B cell (primary cell): ENCODE measurements around the gene TRDN. TPM values are rescaled to one million over a fixed set of nuclear protein-coding genes. Genes with fewer than 3 reads are reported as not detected.
"Not testable (repeated sequence)": the region's sequence is repeated elsewhere in the genome, so short reads cannot be mapped to it uniquely, and the experiment has no call there.

ENCODE experiments used
- ATAC-seq: fragments of 200-7000 bp; cut with Tn5 transposase; one replicate; pipeline ENCODE4 v1.10.0; 2021; ENCODE audit warnings: low read depth, mild to moderate bottlenecking, moderate number of reproducible peaks, moderate library complexity
- CTCF ChIA-PET: fragments of 350-600 bp; sonication (Branson Sonifier 250); formaldehyde crosslinking; loops from one replicate; lab custom pipeline; 2021; ENCODE audit warnings: antibody characterized with exemption, inconsistent platforms; lab: Charles Lee
- POLR2A ChIA-PET: fragments of 350-600 bp; sonication (Branson Sonifier 250); formaldehyde crosslinking; loops from one replicate; lab custom pipeline; 2021; ENCODE audit warnings: antibody characterized with exemption; lab: Charles Lee
- DNase-seq: peaks from one replicate; pipeline ENCODE4 v3.0.0; 2013
- H2AFZ ChIP-seq: 2 replicates; pipeline ENCODE4 v1.6.1; 2012; ENCODE audit warnings: mild to moderate bottlenecking, low read depth, low read length; ENCODE audit not compliant: insufficient read depth, poor library complexity, severe bottlenecking
- H3K27ac ChIP-seq, 2 donors: 1 replicate in 1 of 2; 2 replicates in 1 of 2; pipeline ENCODE4 v1.5.1; 2012 to 2013; ENCODE audit warnings: low read length in 2 of 2, mild to moderate bottlenecking in 2 of 2, moderate library complexity in 1 of 2
- H3K27me3 ChIP-seq, 4 experiments: fragments of 200-600 bp in 1 of 4; sonication (generic) in 1 of 4; replicated peaks in 1 of 4; 1 replicate in 2 of 4; 2 replicates in 2 of 4; pipeline versions ENCODE4 v1.6.1 to v1.7.0; 2013 to 2016; ENCODE audit warnings: low read length in 3 of 4, mild to moderate bottlenecking in 2 of 4, mixed read lengths in 1 of 4, moderate library complexity in 1 of 4; ENCODE audit not compliant: insufficient read depth in 4 of 4, control insufficient read depth in 3 of 4; ENCODE audit errors: control extremely low read depth in 1 of 4
- H3K36me3 ChIP-seq, 2 experiments: replicated peaks in 1 of 2; 1 replicate in 1 of 2; 2 replicates in 1 of 2; pipeline versions ENCODE4 v1.6.1 to v1.7.1; 2013; ENCODE audit warnings: low read length in 1 of 2; ENCODE audit not compliant: insufficient read depth in 2 of 2, control insufficient read depth in 1 of 2; ENCODE audit errors: control extremely low read depth in 1 of 2, extremely low read depth in 1 of 2
- H3K4me1 ChIP-seq, 2 donors: fragments of 200-600 bp in 1 of 2; sonication (generic) in 1 of 2; 1 replicate in 1 of 2; 2 replicates in 1 of 2; pipeline versions ENCODE4 v1.5.1 to v1.6.1; 2013 to 2017; ENCODE audit warnings: low read length in 2 of 2; ENCODE audit not compliant: control insufficient read depth in 2 of 2, insufficient read depth in 2 of 2
- H3K4me2 ChIP-seq: replicated peaks from 2 replicates; pipeline ENCODE3; 2012; ENCODE audit warnings: mild to moderate bottlenecking, low read depth, low read length; ENCODE audit not compliant: poor library complexity, severe bottlenecking
- H3K4me3 ChIP-seq, 5 experiments: fragments of 200-600 bp in 1 of 5; sonication (generic) in 1 of 5; 1 replicate in 3 of 5; 2 replicates in 2 of 5; pipeline versions ENCODE4 v1.5.1 to v1.7.0; 2011 to 2016; ENCODE audit warnings: low read length in 4 of 5, mild to moderate bottlenecking in 4 of 5, low read depth in 2 of 5, control low read depth in 1 of 5, moderate library complexity in 1 of 5; ENCODE audit not compliant: insufficient read depth in 1 of 5; ENCODE audit errors: control extremely low read depth in 1 of 5, extremely low read depth in 1 of 5
- H3K79me2 ChIP-seq: fragments of 200-600 bp; sonication (generic); one replicate; pipeline ENCODE4 v1.6.0; 2016; ENCODE audit warnings: low read length; ENCODE audit not compliant: control insufficient read depth, insufficient read depth
- H3K9ac ChIP-seq: fragments of 200-600 bp; sonication (generic); 2 replicates; pipeline ENCODE4 v1.6.1; 2017; ENCODE audit warnings: mild to moderate bottlenecking, low read length, moderate library complexity
- H3K9me3 ChIP-seq, 3 donors: one replicate each; pipeline versions ENCODE4 v1.6.1 to v1.7.1; 2013; ENCODE audit warnings: low read length in 2 of 3; ENCODE audit not compliant: control insufficient read depth in 2 of 3, insufficient read depth in 1 of 3; ENCODE audit errors: control extremely low read depth in 1 of 3
- H4K20me1 ChIP-seq: 2 replicates; pipeline ENCODE4 v1.6.0; 2012; ENCODE audit warnings: mild to moderate bottlenecking, low read length; ENCODE audit not compliant: insufficient read depth, control insufficient read depth, poor library complexity, severe bottlenecking
- H3K27ac Mint-ChIP-seq: one replicate; pipeline ENCODE4 v1.8.0; 2021; ENCODE audit warnings: mixed read lengths
- H3K27me3 Mint-ChIP-seq: one replicate; pipeline ENCODE4 v1.8.0; 2021; ENCODE audit warnings: mixed read lengths
- H3K4me1 Mint-ChIP-seq: one replicate; pipeline ENCODE4 v1.8.0; 2021; ENCODE audit warnings: mixed read lengths
- H3K4me3 Mint-ChIP-seq: one replicate; pipeline ENCODE4 v1.8.0; 2021; ENCODE audit warnings: mixed read lengths
- H3K9me3 Mint-ChIP-seq: one replicate; pipeline ENCODE4 v1.8.0; 2022; ENCODE audit warnings: mixed read lengths; ENCODE audit not compliant: insufficient read depth
- CTCF ChIP-seq: fragments of 200-600 bp; IDR thresholded peaks from one replicate; pipeline ENCODE4 v1.8.0; 2022; ENCODE audit warnings: antibody characterized with exemption, mild to moderate bottlenecking
- EZH2 ChIP-seq: IDR thresholded peaks from 2 replicates; pipeline ENCODE4 v1.6.1; 2012; ENCODE audit warnings: borderline replicate concordance, low read depth, mild to moderate bottlenecking, moderate library complexity, low read length; ENCODE audit not compliant: insufficient read depth, poor library complexity, severe bottlenecking
- WGBS: methylation state at CpG from one replicate; pipeline ENCODE4 v1.1.5; 2013; ENCODE audit warnings: missing lambda C conversion rate; ENCODE audit not compliant: insufficient coverage; 5-methylcytosine and 5-hydroxymethylcytosine counted together
- intact Hi-C: fragments of 100-400 bp; cut with micrococcal nuclease; formaldehyde crosslinking; loops from one replicate; pipeline ENCODE4 v1.10.0; 2022
- polyA plus RNA-seq: library from polyadenylated mRNA; depleted of rRNA; stranded (reverse); fragments of >200 nt; gene quantifications from 2 replicates; pipeline ENCODE4 v1.2.3, GENCODE V29; 2012
- total RNA-seq, 2 donors: library from RNA; stranded (reverse); fragments of 120-200 nt in 1 of 2; gene quantifications; 1 replicate in 1 of 2; 2 replicates in 1 of 2; pipeline versions ENCODE4 v1.2.3 to v1.2.4, GENCODE V29; 2013 to 2022

The TRDN gene
- total and polyA plus RNA-seq, 2 donors (not counting 1 experiment from before 2014, with no cell fraction given), result not detected

- DNase-seq, H3K4me2 ChIP-seq, H3K79me2 ChIP-seq, H3K9me3 ChIP-seq, CTCF ChIA-PET, H3K27ac ChIP-seq, H3K9ac ChIP-seq, H3K27me3 Mint-ChIP-seq, H3K36me3 ChIP-seq, H4K20me1 ChIP-seq, intact Hi-C loops, POLR2A ChIA-PET, H3K4me1 Mint-ChIP-seq, H3K27me3 ChIP-seq, H3K4me3 Mint-ChIP-seq, ATAC-seq, H3K27ac Mint-ChIP-seq, H3K4me3 ChIP-seq, H3K9me3 Mint-ChIP-seq, H2AFZ ChIP-seq, H3K4me1 ChIP-seq: not testable (repeated sequence)
- WGBS, result 92% methylated on average over 11 of the region's 12 CpGs
These were observed 79.3 kb downstream of the TRDN start for GRCh38 chr6:123557474-123557873.

- no peaks in the 10 kb centered on the region for H3K4me1 ChIP-seq
- TF ChIP-seq EZH2 (no peak), CTCF (no peak)
- H3K4me3 Mint-ChIP-seq, result no peak overlapping the region
- no peaks in the 10 kb centered on the region for H3K27me3 ChIP-seq
- H3K27ac Mint-ChIP-seq, result no peak overlapping the region
- no peak overlapping the region for H3K4me3 ChIP-seq
- no peak overlapping the region for H2AFZ ChIP-seq
- no peaks in the 10 kb centered on the region for H3K4me1 Mint-ChIP-seq
- POLR2A ChIA-PET, result no interaction called here
- no peaks in the 10 kb centered on the region for H3K9me3 ChIP-seq
- CTCF ChIA-PET, result no interaction called here
- H3K27ac ChIP-seq, result no peak overlapping the region
- no peak overlapping the region for H3K9ac ChIP-seq
- DNase-seq (no peak), ATAC-seq (no peak)
- H3K4me2 ChIP-seq, result no peak overlapping the region
- no peaks in the 10 kb centered on the region for H3K36me3 ChIP-seq
- H4K20me1 ChIP-seq, result no peaks in the 10 kb centered on the region
- no peaks in the 10 kb centered on the region for H3K79me2 ChIP-seq
- intact Hi-C loops, result no loop called here
- H3K27me3 Mint-ChIP-seq, result no peaks in the 10 kb centered on the region
- H3K9me3 Mint-ChIP-seq, result no peaks in the 10 kb centered on the region
- WGBS, result no CpG with 5 or more reads among the region's 4 CpGs
These were observed 84.6 kb downstream of the TRDN start for GRCh38 chr6:123551939-123552707.
